ENCODE results near the gene GRIK1.

The GRIK1 gene

DNA sequence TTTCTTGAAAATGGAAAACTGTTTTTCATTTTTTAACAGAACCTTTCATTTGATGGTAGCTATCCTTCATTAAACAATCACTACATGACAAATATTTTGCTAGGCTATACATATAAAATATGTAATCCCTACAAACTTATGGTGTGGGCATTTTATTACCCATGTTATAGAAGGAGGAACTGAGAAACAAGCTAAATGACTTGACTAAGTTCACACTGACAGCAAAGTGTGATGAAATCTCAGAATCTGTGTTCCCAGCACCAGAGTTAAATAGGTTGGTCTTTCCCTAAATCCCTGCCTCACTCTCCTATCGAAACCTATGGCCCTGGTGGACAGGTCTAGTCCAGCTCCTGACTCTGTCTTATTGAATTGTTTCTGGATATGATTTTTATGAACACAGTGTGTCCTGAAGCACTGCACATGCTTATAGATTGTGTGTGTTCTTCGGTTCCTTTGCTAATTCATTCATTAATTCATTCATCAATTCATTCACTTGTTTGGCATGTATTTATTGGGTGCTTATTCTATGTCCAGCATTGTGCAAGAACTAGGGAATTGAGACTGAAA lies 301.0 kb downstream of the GRIK1 start:
- H3K36me3 ChIP-seq (ENCODE audit: control insufficient read depth in 5 of 5, insufficient read depth in 5 of 5, low read length in 5 of 5) = no peaks in the 10 kb centered on the region
- no peaks in the 10 kb centered on the region for H3K4me1 ChIP-seq (ENCODE audit: control insufficient read depth in 5 of 5, insufficient read depth in 5 of 5, low read length in 5 of 5)
- no peak overlapping the region for H3K4me3 ChIP-seq (ENCODE audit: low read depth in 1 of 5, low read length in 5 of 5)
- H3K27me3 ChIP-seq (ENCODE audit: control insufficient read depth in 5 of 5, insufficient read depth in 4 of 5, low read length in 5 of 5) = no peaks in the 10 kb centered on the region
- no peaks in the 10 kb centered on the region for H3K9me3 ChIP-seq (ENCODE audit: control insufficient read depth in 5 of 5, low read length in 5 of 5)
- no peak overlapping the region for H3K27ac ChIP-seq (ENCODE audit: low read depth, low read length)
- no peak overlapping the region for H3K9ac ChIP-seq (ENCODE audit: low read length in 5 of 5)

DNA sequence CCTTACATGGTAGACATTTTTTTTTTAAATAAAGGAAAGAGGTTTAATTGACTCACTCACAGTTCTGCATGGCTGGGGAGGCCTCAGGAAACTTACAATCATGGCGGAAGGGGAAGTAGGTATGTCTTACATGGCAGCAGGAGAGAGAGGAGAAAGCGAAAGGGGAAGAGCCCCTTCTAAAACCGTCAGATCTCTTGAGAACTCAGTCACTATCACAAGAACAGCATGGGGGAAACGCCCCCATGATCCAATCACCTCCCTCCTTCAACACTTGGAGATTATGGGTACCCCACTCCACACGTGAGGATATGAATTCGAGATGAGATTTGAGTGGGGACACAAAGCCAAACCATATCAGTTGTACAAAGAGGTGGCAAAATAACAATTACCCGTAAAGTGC lies 301.7 kb downstream of the GRIK1 start:
- Histone ChIP-seq H3K4me3 (ENCODE audit: low read depth in 1 of 5, low read length in 5 of 5) (no peak overlapping the region), H3K4me1 (ENCODE audit: control insufficient read depth in 5 of 5, insufficient read depth in 5 of 5, low read length in 5 of 5) (no peaks in the 10 kb centered on the region), H3K27ac (ENCODE audit: low read depth, low read length) (no peak overlapping the region), H3K9ac (ENCODE audit: low read length in 5 of 5) (no peak overlapping the region), H3K27me3 (ENCODE audit: control insufficient read depth in 5 of 5, insufficient read depth in 4 of 5, low read length in 5 of 5) (no peaks in the 10 kb centered on the region), H3K9me3 (ENCODE audit: control insufficient read depth in 5 of 5, low read length in 5 of 5) (no peaks in the 10 kb centered on the region), H3K36me3 (ENCODE audit: control insufficient read depth in 5 of 5, insufficient read depth in 5 of 5, low read length in 5 of 5) (no peaks in the 10 kb centered on the region)

DNA sequence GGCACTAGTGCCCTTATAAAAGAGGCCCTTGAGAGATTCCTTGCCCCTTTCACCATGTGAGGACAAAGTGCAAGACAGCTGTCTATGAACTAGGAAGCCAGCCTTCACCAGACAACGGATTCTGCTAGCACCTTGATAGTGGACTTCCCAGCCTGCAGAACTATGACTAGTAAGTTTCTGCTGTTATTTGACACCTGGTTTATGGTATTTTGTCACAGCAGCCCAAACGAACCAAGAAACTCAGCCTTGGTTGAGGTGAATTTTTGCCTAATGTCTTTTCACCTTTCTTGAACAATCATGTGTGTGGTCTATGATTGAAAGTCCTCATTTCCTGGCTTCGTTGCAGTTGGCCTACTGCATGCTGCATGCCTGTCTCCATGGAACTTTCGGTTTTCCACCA lies 302.2 kb downstream of the GRIK1 start:
- H3K27ac ChIP-seq (ENCODE audit: low read depth, low read length) = no peak overlapping the region
- H3K9ac ChIP-seq (ENCODE audit: low read length in 5 of 5) = no peak overlapping the region
- H3K4me3 ChIP-seq (ENCODE audit: low read depth in 1 of 5, low read length in 5 of 5) = no peak overlapping the region
- no peaks in the 10 kb centered on the region for H3K4me1 ChIP-seq (ENCODE audit: control insufficient read depth in 5 of 5, insufficient read depth in 5 of 5, low read length in 5 of 5)
- no peaks in the 10 kb centered on the region for H3K36me3 ChIP-seq (ENCODE audit: control insufficient read depth in 5 of 5, insufficient read depth in 5 of 5, low read length in 5 of 5)
- no peaks in the 10 kb centered on the region for H3K27me3 ChIP-seq (ENCODE audit: control insufficient read depth in 5 of 5, insufficient read depth in 4 of 5, low read length in 5 of 5)
- no peaks in the 10 kb centered on the region for H3K9me3 ChIP-seq (ENCODE audit: control insufficient read depth in 5 of 5, low read length in 5 of 5)

DNA sequence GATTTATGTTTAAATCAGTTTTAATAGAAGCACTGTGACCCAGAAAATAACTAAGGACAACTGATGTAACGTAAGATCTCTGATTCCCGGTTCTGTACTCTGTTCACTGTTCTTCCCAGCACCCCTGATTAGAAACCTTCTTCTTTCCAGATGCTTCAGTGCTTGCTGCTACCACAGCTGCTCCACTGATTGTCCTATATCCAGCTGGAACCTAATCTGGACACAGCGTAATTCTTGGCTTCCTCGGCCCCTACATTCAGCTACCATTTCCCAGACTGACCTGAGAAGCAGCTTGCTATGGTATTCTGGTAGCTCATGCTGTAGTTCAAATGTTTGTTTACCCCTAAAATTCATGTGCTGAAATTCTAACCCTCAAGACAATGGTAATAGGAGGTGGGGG lies 302.7 kb downstream of the GRIK1 start:
- no peaks in the 10 kb centered on the region for H3K27me3 ChIP-seq (ENCODE audit: control insufficient read depth in 5 of 5, insufficient read depth in 4 of 5, low read length in 5 of 5)
- no peak overlapping the region for H3K9ac ChIP-seq (ENCODE audit: low read length in 5 of 5)
- no peaks in the 10 kb centered on the region for H3K4me1 ChIP-seq (ENCODE audit: control insufficient read depth in 5 of 5, insufficient read depth in 5 of 5, low read length in 5 of 5)
- no peaks in the 10 kb centered on the region for H3K9me3 ChIP-seq (ENCODE audit: control insufficient read depth in 5 of 5, low read length in 5 of 5)
- no peak overlapping the region for H3K27ac ChIP-seq (ENCODE audit: low read depth, low read length)
- H3K4me3 ChIP-seq (ENCODE audit: low read depth in 1 of 5, low read length in 5 of 5) = no peak overlapping the region
- no peaks in the 10 kb centered on the region for H3K36me3 ChIP-seq (ENCODE audit: control insufficient read depth in 5 of 5, insufficient read depth in 5 of 5, low read length in 5 of 5)

GRCh38 chr21:29634418-29634817 lies 305.4 kb downstream of the GRIK1 start:
- Histone ChIP-seq H3K9ac (ENCODE audit: low read length in 5 of 5) (no peak overlapping the region), H3K36me3 (ENCODE audit: control insufficient read depth in 5 of 5, insufficient read depth in 5 of 5, low read length in 5 of 5) (no peaks in the 10 kb centered on the region), H3K4me1 (ENCODE audit: control insufficient read depth in 5 of 5, insufficient read depth in 5 of 5, low read length in 5 of 5) (no peaks in the 10 kb centered on the region), H3K4me3 (ENCODE audit: low read depth in 1 of 5, low read length in 5 of 5) (no peak overlapping the region), H3K27me3 (ENCODE audit: control insufficient read depth in 5 of 5, insufficient read depth in 4 of 5, low read length in 5 of 5) (no peaks in the 10 kb centered on the region), H3K27ac (ENCODE audit: low read depth, low read length) (no peak overlapping the region), H3K9me3 (ENCODE audit: control insufficient read depth in 5 of 5, low read length in 5 of 5) (no peaks in the 10 kb centered on the region)

DNA sequence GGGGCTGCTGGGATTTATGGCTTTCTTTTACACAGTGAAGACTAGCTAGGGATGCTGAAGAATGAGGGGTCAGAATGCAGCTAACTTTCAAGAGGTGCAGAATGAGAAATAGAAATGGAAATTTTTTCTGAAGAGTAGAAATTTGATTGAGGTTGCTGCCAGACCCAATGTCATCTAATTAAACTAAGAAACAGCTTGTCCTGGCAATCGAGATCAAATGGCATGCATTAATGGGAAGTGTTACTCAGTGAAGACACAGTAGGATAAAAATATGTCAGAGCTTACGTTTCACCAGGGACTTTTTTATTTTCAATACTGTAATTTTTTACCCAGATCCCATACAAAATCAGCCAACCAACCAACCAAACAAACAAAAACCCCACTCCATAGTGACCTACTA lies 306.0 kb downstream of the GRIK1 start:
- H3K27ac ChIP-seq (ENCODE audit: low read depth, low read length) = no peak overlapping the region
- H3K4me1 ChIP-seq (ENCODE audit: control insufficient read depth in 5 of 5, insufficient read depth in 5 of 5, low read length in 5 of 5) = no peaks in the 10 kb centered on the region
- H3K36me3 ChIP-seq (ENCODE audit: control insufficient read depth in 5 of 5, insufficient read depth in 5 of 5, low read length in 5 of 5) = no peaks in the 10 kb centered on the region
- no peak overlapping the region for H3K9ac ChIP-seq (ENCODE audit: low read length in 5 of 5)
- no peaks in the 10 kb centered on the region for H3K9me3 ChIP-seq (ENCODE audit: control insufficient read depth in 5 of 5, low read length in 5 of 5)
- H3K27me3 ChIP-seq (ENCODE audit: control insufficient read depth in 5 of 5, insufficient read depth in 4 of 5, low read length in 5 of 5) = no peaks in the 10 kb centered on the region
- no peak overlapping the region for H3K4me3 ChIP-seq (ENCODE audit: low read depth in 1 of 5, low read length in 5 of 5)

GRCh38 chr21:29630441-29630840 lies 309.4 kb downstream of the GRIK1 start:
- Histone ChIP-seq H3K9ac (ENCODE audit: low read length in 5 of 5) (no peak overlapping the region), H3K9me3 (ENCODE audit: control insufficient read depth in 5 of 5, low read length in 5 of 5) (no peaks in the 10 kb centered on the region), H3K27ac (ENCODE audit: low read depth, low read length) (no peak overlapping the region), H3K27me3 (ENCODE audit: control insufficient read depth in 5 of 5, insufficient read depth in 4 of 5, low read length in 5 of 5) (no peaks in the 10 kb centered on the region), H3K4me1 (ENCODE audit: control insufficient read depth in 5 of 5, insufficient read depth in 5 of 5, low read length in 5 of 5) (no peaks in the 10 kb centered on the region), H3K4me3 (ENCODE audit: low read depth in 1 of 5, low read length in 5 of 5) (no peak overlapping the region), H3K36me3 (ENCODE audit: control insufficient read depth in 5 of 5, insufficient read depth in 5 of 5, low read length in 5 of 5) (no peaks in the 10 kb centered on the region)

DNA sequence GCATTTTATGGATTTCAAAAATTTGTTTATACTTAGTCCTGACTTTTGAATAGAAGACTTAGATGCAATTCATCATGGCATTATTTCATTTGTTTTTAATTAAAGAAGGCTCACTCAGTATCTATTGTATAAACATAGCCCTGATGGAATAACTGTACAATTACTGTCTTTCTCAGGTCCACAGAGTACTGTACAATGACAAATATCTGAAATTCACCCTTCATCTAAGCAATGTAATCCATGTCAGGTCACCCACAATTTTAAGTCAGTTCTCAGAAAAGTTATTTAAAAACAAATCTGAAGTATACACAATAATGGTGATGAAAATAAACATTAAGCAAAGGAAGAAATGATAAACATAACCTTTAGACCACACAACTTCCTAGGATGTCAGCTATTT lies 311.9 kb downstream of the GRIK1 start:
- no peak overlapping the region for H3K27ac ChIP-seq (ENCODE audit: low read depth, low read length)
- H3K9ac ChIP-seq (ENCODE audit: low read length in 5 of 5) = no peak overlapping the region
- H3K27me3 ChIP-seq (ENCODE audit: control insufficient read depth in 5 of 5, insufficient read depth in 4 of 5, low read length in 5 of 5) = no peaks in the 10 kb centered on the region
- H3K4me3 ChIP-seq (ENCODE audit: low read depth in 1 of 5, low read length in 5 of 5) = no peak overlapping the region
- H3K36me3 ChIP-seq (ENCODE audit: control insufficient read depth in 5 of 5, insufficient read depth in 5 of 5, low read length in 5 of 5) = no peaks in the 10 kb centered on the region
- no peaks in the 10 kb centered on the region for H3K9me3 ChIP-seq (ENCODE audit: control insufficient read depth in 5 of 5, low read length in 5 of 5)
- no peaks in the 10 kb centered on the region for H3K4me1 ChIP-seq (ENCODE audit: control insufficient read depth in 5 of 5, insufficient read depth in 5 of 5, low read length in 5 of 5)

GRCh38 chr21:29626801-29627470 lies 312.9 kb downstream of the GRIK1 start:
- H3K4me1 ChIP-seq (ENCODE audit: control insufficient read depth in 5 of 5, insufficient read depth in 5 of 5, low read length in 5 of 5) = no peaks in the 10 kb centered on the region
- H3K27me3 ChIP-seq (ENCODE audit: control insufficient read depth in 5 of 5, insufficient read depth in 4 of 5, low read length in 5 of 5) = no peaks in the 10 kb centered on the region
- no peak overlapping the region for H3K4me3 ChIP-seq (ENCODE audit: low read depth in 1 of 5, low read length in 5 of 5)
- H3K9me3 ChIP-seq (ENCODE audit: control insufficient read depth in 5 of 5, low read length in 5 of 5) = no peaks in the 10 kb centered on the region
- H3K27ac ChIP-seq (ENCODE audit: low read depth, low read length) = no peak overlapping the region
- no peak overlapping the region for H3K9ac ChIP-seq (ENCODE audit: low read length in 5 of 5)
- no peaks in the 10 kb centered on the region for H3K36me3 ChIP-seq (ENCODE audit: control insufficient read depth in 5 of 5, insufficient read depth in 5 of 5, low read length in 5 of 5)

DNA sequence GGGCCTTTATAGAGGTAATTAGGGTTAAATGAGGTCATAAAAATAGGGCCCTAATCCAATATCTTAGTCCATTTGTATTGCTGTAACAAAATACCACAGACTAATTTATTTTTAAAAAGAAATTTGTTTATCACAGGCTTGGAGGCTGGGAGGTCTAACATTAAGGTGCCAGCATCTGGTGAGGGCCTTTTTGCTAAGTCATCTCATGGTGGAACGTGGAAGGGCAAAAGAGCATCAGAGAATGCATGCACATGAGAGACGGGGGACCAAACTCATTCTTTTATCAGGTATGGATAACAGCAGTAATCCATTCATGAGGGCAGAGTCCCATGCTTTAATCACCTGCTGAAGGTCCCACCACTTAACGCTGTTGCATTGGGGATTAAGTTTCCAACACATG lies 313.8 kb downstream of the GRIK1 start:
- Histone ChIP-seq H3K9me3 (ENCODE audit: control insufficient read depth in 5 of 5, low read length in 5 of 5) (no peaks in the 10 kb centered on the region), H3K4me1 (ENCODE audit: control insufficient read depth in 5 of 5, insufficient read depth in 5 of 5, low read length in 5 of 5) (no peaks in the 10 kb centered on the region), H3K27ac (ENCODE audit: low read depth, low read length) (no peak overlapping the region), H3K9ac (ENCODE audit: low read length in 5 of 5) (no peak overlapping the region), H3K27me3 (ENCODE audit: control insufficient read depth in 5 of 5, insufficient read depth in 4 of 5, low read length in 5 of 5) (no peaks in the 10 kb centered on the region), H3K36me3 (ENCODE audit: control insufficient read depth in 5 of 5, insufficient read depth in 5 of 5, low read length in 5 of 5) (no peaks in the 10 kb centered on the region), H3K4me3 (ENCODE audit: low read depth in 1 of 5, low read length in 5 of 5) (no peak overlapping the region)

All from subcutaneous abdominal adipose tissue (tissue), 5 donors.